ENCODE results near the gene ELOVL6. TPM values are rescaled to one million over a fixed set of nuclear protein-coding genes. Genes with fewer than 3 reads are reported as not detected.

Gene ELOVL6
- total and polyA plus RNA-seq, 10 of the 15 experiments (the other 5 are each of a cell fraction or from before 2014, with no cell fraction given), result 3.9 to 33.5 (median 8.1) TPM

- no peak overlapping the region for H3K4me3 ChIP-seq
- no peaks in the 10 kb centered on the region for H3K79me2 ChIP-seq (ENCODE audit: control insufficient read depth, insufficient read depth, low read length)
- intact Hi-C loops (cut with micrococcal nuclease; ENCODE audit: unreplicated experiment), result loop anchor here (5.0 kb wide), 2 partner anchors 1286 to 1636 kb away; no protein-coding TSS in a partner anchor
- H3K9ac ChIP-seq (ENCODE audit: control insufficient read depth, insufficient read depth, low read length), result no peak overlapping the region
- BruUV-seq (replicated peaks), result no TSS peak
- ChIA-PET RAD21 (ENCODE audit: unreplicated experiment) (interaction anchor here (1.2 to 3.1 kb wide), 2 partner anchors 10 to 521 kb away, joined by 3 to 7 read pairs; no protein-coding TSS in a partner anchor), CTCF (interaction anchor here (0.7 to 22.1 kb wide), 6 partner anchors 10 to 573 kb away, joined by 4 to 812 read pairs (median 11); no protein-coding TSS in a partner anchor), SMC1A (ENCODE audit: uncharacterized antibody, unreplicated experiment) (interaction anchor here (1.1 to 6.8 kb wide), 3 partner anchors 309 to 522 kb away, joined by 4 to 79 read pairs (median 60); no protein-coding TSS in a partner anchor), POLR2A (no interaction called here)
- TF ChIP-seq IKZF1 (conservative IDR thresholded peaks at IDR 0.05) (peak; percentile 31), IKZF2 (IDR thresholded peaks at IDR 0.05) (peak; percentile 16 to 19; a peak in 1 of 4 replicates), YBX1 (IDR thresholded peaks at IDR 0.05) (no peak), SPI1 (IDR thresholded peaks at IDR 0.05; ENCODE audit: borderline replicate concordance, insufficient read depth, low read depth, low read length) (peak; percentile 58; the same call in 1 of the 2 replicates)
- no peak for ATAC-seq
- FAIRE-seq, result no peak
- H3K9me3 ChIP-seq (replicated peaks; ENCODE audit: control insufficient read depth, insufficient read depth, low read length), result no peaks in the 10 kb centered on the region
- 0% methylated on average over 3 of the region's 3 CpGs for WGBS (ENCODE audit: insufficient coverage, insufficient replicate concordance, low lambda C conversion rate, missing lambda C conversion rate)
- H3K27me3 ChIP-seq (replicated peaks in 1 of 2; ENCODE audit: control insufficient read depth in 2 of 2, insufficient read depth in 2 of 2, low read length in 1 of 2), result no peaks in the 10 kb centered on the region
- H3K36me3 ChIP-seq (ENCODE audit: control insufficient read depth in 2 of 2, insufficient read depth in 2 of 2, low read length in 1 of 2), result no peaks in the 10 kb centered on the region
- peaks cover 25% of the 10 kb centered on the region for H3K4me1 ChIP-seq (ENCODE audit: control insufficient read depth, insufficient read depth, low read length)
- no peaks in the 10 kb centered on the region for H4K20me1 ChIP-seq (ENCODE audit: control insufficient read depth, insufficient read depth)
- no peak overlapping the region for H3K4me2 ChIP-seq (ENCODE audit: control insufficient read depth, insufficient read depth)
- DNase-seq (ENCODE audit: low read depth, low spot score), result no peak
- in situ Hi-C loops (cut with MboI), result loop anchor here (5.0 kb wide), 1 partner anchor 521 kb away; no protein-coding TSS in a partner anchor
- no peak overlapping the region for H2AFZ ChIP-seq (ENCODE audit: control insufficient read depth, low read depth, low read length)
- H3K27ac ChIP-seq (ENCODE audit: control insufficient read depth, insufficient read depth), result no peak overlapping the region
Measured at GRCh38 chr4:109996526-109996925, 201.9 kb downstream of the ELOVL6 start.
